Myocyte (in vitro differentiated cells): Measurements from ENCODE around the gene ADD1. TPM values are rescaled to one million over a fixed set of nuclear protein-coding genes. Genes with fewer than 3 reads are reported as not detected.

Source experiments
- DNase-seq: peaks from one replicate; pipeline ENCODE4 v3.0.0-alpha.2; 2012; ENCODE audit warnings: low read depth
- total RNA-seq: library from RNA; depleted of rRNA; stranded (reverse); fragments of >200 nt; gene quantifications from 2 replicates; pipeline ENCODE4 v1.2.3, GENCODE V29; 2014

The ADD1 gene
- total RNA-seq, 1 donor from 2014 or later: 121 TPM

GRCh38 chr4:2833671-2834000, 10.0 kb upstream of the ADD1 start:
- DNase-seq: no peak

- DNase-seq: peak; percentile 19
These were observed 9.4 kb upstream of the ADD1 start for GRCh38 chr4:2834001-2834921.

GRCh38 chr4:2835978-2836377, 7.7 kb upstream of the ADD1 start:
- peak; percentile 26 for DNase-seq

- DNase-seq: no peak
These were observed 7.2 kb upstream of the ADD1 start for GRCh38 chr4:2836391-2836859.

- DNase-seq: no peak
These were observed 6.3 kb upstream of the ADD1 start for GRCh38 chr4:2837110-2837903.

GRCh38 chr4:2837904-2838496, 5.6 kb upstream of the ADD1 start:
- no peak for DNase-seq

GRCh38 chr4:2839060-2839459, 4.6 kb upstream of the ADD1 start:
- no peak for DNase-seq

GRCh38 chr4:2842687-2843262, 869 bp upstream of the ADD1 start:
- peak; percentile 18 for DNase-seq

- DNase-seq: peak; percentile 53
These were observed 419 bp downstream of the ADD1 start for GRCh38 chr4:2843941-2844584.

- no peak for DNase-seq
These were observed 2.5 kb downstream of the ADD1 start for GRCh38 chr4:2846172-2846571.

GRCh38 chr4:2847302-2847871, 3.7 kb downstream of the ADD1 start:
- DNase-seq: no peak

- DNase-seq: no peak
These were observed 4.8 kb downstream of the ADD1 start for GRCh38 chr4:2848449-2848848.

- DNase-seq: no peak
These were observed 5.9 kb downstream of the ADD1 start for GRCh38 chr4:2849267-2850152.

- DNase-seq: peak; percentile 56
These were observed 7.5 kb downstream of the ADD1 start for GRCh38 chr4:2850966-2851798.

- peak; percentile 50 for DNase-seq
These were observed 8.9 kb downstream of the ADD1 start for GRCh38 chr4:2852481-2852921.

- DNase-seq: no peak
These were observed 11.9 kb downstream of the ADD1 start for GRCh38 chr4:2855584-2855983.

- DNase-seq: no peak
These were observed 12.6 kb downstream of the ADD1 start for GRCh38 chr4:2856266-2856665.

GRCh38 chr4:2857349-2857927, 13.8 kb downstream of the ADD1 start:
- no peak for DNase-seq
